HG03520 (cell line): ENCODE data around the gene MBOAT2.

Experiments used
- ATAC-seq: cut with Tn5 transposase; IDR thresholded peaks from one replicate; pipeline ENCODE4 v1.9.1; 2021; ENCODE audit warnings: mild to moderate bottlenecking, moderate library complexity; ENCODE audit not compliant: unreplicated experiment

Gene MBOAT2

GRCh38 chr2:9018109-9018508 lies 14.6 kb upstream of the MBOAT2 start:
- no peak for ATAC-seq

DNA sequence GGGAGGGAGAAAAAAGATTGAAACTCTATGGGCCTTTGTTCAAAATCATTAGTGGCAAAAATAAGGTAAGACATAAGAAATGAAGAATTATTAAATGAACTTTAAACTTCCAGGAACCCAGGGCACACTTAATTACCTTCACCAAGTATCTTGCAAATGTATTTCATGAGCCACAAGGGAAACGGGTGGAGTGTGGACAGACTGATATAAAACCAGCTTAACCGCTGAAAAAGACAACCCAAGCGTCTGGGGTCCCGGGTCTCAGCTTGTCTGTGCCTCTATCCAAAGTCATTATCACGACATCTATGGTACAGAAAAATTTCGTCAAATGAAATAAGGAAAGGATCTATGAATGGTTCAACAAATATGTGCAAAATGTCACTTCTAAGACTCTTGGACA lies 13.9 kb upstream of the MBOAT2 start:
- no peak for ATAC-seq

- no peak for ATAC-seq
Observed at GRCh38 chr2:9015998-9016397, 12.5 kb upstream of the MBOAT2 start.

DNA sequence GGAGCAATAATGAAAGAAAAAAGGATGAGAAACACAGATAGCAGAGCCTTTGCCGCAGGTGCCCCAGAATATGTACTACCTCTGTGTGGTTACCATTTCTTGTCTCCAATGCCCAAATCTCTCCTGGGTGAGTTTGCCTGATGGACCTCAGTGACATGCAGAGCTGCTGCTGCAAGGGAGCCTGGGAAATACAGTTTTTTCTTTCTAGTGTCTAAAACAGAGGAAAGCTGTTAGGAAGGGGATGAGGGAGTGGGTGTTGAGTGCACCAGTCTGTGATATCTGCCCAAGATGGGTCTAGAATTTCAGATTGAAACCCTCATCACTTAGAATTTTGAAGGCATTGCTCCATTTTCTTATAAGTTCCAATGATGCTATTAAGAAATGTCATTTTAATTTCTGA lies 9.9 kb upstream of the MBOAT2 start:
- no peak for ATAC-seq

DNA sequence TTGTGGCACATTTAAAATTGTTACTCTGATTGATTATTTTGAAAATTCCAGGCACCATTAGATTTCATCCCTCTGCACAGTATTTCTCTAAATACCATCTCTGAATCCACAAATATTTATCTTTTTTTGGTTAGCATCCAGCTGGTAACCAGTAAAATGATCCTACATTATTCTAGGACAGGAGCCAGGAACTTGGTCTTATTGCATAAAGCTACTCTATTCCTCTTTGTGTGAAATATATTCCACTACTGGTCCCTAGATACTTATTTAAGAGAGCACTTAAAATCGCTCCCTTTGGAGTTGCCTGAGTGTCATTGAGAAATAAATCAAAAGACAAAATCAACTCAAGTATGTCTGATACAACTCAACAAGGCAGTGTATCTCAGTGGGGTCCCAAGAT lies 7.4 kb upstream of the MBOAT2 start:
- no peak for ATAC-seq

- no peak for ATAC-seq
Observed at GRCh38 chr2:9008951-9009664, 5.6 kb upstream of the MBOAT2 start.

DNA sequence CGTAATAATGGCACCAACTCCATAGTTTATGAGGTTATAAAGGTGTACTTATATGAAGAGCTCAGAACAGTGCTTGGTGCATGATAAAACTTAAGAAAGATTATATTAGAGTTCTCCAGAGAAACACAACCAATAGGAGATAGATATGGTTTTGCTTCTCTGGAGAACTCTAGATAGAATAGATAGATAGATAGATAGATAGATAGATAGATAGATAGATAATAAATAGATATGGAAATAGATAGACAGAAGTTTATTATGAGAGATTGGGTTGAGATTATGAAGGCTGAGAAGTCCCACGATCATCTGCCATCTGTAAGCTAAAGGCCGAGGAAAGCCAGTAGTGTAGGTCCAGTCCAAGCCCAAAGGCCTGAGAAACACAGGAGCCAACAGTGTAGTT lies 2.9 kb upstream of the MBOAT2 start:
- no peak for ATAC-seq

GRCh38 chr2:9004338-9005204 lies 1.1 kb upstream of the MBOAT2 start:
- no peak for ATAC-seq

DNA sequence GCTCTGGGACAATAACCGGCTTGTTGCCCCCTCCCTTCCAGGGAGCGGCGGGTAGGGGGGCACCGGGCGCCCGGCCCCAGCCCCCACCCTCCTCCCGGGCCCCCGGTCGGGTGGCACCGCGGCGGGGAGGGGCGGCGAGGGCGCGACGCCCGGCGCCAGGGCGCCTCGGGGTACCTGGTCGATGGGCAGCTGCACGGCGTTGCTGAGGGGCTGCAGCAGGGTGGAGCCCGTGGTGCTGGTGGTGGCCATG lies 193 bp downstream of the MBOAT2 start:
- no peak for ATAC-seq

- ATAC-seq = peak; percentile 4
Observed at GRCh38 chr2:9002637-9003365, 683 bp downstream of the MBOAT2 start.

DNA sequence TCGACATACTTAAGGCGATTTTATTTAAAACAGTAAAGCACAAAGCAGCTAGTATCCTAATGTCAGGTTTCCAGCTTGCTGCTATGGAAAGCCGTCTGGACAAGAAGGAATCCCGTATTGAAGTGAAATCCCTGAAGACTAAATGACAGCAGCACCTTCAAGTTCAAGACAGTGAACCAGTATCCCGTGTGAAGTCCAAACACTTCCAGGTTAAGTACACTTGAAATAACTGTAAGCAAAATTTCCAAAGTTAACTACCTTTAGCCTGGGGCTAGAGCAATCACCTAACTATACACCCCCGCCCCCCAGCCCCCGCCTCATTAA lies 1.2 kb downstream of the MBOAT2 start:
- ATAC-seq = no peak

GRCh38 chr2:9001778-9002177 lies 1.7 kb downstream of the MBOAT2 start:
- no peak for ATAC-seq

- ATAC-seq = no peak
Observed at GRCh38 chr2:9001229-9001628, 2.3 kb downstream of the MBOAT2 start.

DNA sequence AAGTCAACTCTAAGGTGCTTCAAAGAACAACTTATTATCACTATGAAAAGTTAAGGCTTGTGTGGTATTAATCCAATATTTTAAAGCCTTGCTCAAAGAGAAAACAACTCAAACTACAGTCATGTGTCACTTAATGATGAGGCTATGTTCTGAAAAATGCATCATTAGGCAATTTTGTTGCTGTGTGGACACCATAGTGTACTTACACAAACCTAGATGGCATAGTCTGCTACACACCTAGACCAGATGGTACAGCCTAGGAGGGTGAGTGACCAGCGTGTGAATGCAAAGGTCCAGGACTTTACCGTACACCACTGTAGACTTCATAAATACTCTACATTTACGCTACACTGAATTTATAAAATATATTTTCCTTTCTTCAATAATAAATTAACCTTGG lies 3.0 kb downstream of the MBOAT2 start:
- ATAC-seq = no peak

- ATAC-seq = no peak
Observed at GRCh38 chr2:8999797-9000196, 3.7 kb downstream of the MBOAT2 start.

DNA sequence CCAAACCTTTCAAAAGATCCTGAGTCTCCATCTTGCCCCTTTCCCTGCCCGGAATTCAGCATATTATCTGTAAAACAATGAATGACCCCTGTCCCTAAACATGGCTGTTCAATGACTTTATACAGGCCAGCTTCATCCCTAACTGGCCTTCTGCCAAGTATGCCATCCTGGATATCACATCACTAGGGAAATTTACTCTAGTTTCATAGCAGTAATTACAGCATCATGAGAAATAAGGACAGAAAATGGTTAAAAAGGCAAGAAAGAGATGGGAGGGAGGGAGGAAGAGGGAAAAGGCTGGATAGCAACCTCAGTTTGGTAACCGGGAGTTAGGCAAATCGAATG lies 4.4 kb downstream of the MBOAT2 start:
- ATAC-seq = no peak

DNA sequence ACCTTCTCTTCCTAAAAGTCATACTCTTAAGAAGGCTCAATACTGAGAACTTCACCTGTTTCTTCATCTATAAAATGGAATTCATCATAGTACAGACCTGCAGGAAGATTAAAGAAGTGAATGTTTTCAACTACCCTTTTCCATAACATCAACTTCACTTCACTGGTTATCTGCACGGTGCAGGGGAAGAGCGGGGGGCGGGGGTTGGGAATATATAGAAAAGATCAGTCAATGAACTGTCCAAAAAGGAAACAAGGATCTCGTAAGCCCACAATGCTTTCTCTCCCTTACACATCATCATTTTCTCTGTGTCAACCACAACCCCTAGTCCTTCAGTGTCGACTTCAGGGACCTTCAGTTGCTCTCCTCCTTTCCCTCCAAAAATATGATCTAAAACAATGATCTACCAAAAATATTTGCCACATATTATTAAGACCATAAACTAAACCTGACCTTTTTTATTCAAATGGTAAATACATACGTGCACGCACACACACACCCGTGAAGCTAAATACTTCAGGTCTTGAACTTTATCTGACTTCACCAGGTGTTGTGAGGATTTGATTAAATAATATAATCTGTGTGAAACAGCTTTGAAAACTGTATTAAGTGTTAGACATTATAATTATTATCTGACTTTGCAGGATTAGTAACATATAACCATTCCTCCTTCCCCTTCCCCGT lies 4.9 kb downstream of the MBOAT2 start:
- ATAC-seq = no peak

GRCh38 chr2:8997631-8998030 lies 5.9 kb downstream of the MBOAT2 start:
- no peak for ATAC-seq

DNA sequence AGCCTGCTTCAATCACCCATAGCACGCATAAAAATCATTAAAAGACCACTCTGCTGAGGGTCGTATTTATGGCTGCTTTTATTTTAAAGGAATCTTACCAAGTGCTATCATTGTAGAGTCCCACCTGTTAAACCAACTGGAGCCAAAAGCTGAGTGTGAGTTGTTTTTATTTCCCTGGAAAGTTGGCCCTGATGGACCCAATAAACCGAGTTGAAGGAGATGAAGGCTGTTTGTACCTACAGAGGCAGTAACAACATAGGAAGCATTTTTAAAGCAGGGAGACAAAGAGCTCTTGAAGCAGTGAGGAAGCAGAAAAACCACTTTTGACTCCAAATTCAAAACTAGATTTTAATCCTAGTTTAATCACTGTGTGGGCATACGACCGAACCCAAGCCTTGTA lies 6.4 kb downstream of the MBOAT2 start:
- no peak for ATAC-seq

- no peak for ATAC-seq
Observed at GRCh38 chr2:8996006-8996405, 7.5 kb downstream of the MBOAT2 start.

GRCh38 chr2:8994386-8994785 lies 9.1 kb downstream of the MBOAT2 start:
- ATAC-seq = no peak

GRCh38 chr2:8993902-8994278 lies 9.6 kb downstream of the MBOAT2 start:
- ATAC-seq = no peak
